H1 (cell line): ENCODE measurements around the gene MAPK14. TPM values are rescaled to one million over a fixed set of nuclear protein-coding genes. Genes with fewer than 3 reads are reported as not detected.

ENCODE experiments used
- CTCF ChIA-PET: fragments of 300-600 bp; sonication (Branson Sonifier 250); formaldehyde crosslinking; loops from one replicate; lab custom pipeline; 2021; ENCODE audit not compliant: partially characterized antibody; lab: Charles Lee
- POLR2A ChIA-PET: fragments of 300-600 bp; sonication (Branson Sonifier 250); formaldehyde crosslinking; loops from one replicate; lab custom pipeline; 2021; ENCODE audit warnings: inconsistent platforms; ENCODE audit not compliant: partially characterized antibody; lab: Charles Lee
- DNase-seq, 2 experiments: peaks; one replicate each; pipeline versions ENCODE4 v3.0.0 to v3.0.0-alpha.2; 2010 to 2022; ENCODE audit warnings: low spot score in 2 of 2, low read depth in 1 of 2, mixed read lengths in 1 of 2
- FAIRE-seq: peaks from 2 replicates; lab custom pipeline; 2011; peaks lifted over from hg19 to GRCh38; lab: Jason Lieb, UNC
- H2AFZ ChIP-seq: 2 replicates; pipeline ENCODE4 v1.8.1; 2012; ENCODE audit warnings: low read length, inconsistent platforms
- H2AK5ac ChIP-seq: 2 replicates; pipeline ENCODE4 v1.6.1; 2013; ENCODE audit warnings: low read depth, low read length
- H2BK120ac ChIP-seq: replicated peaks from 2 replicates; pipeline ENCODE3; 2013; ENCODE audit warnings: low read depth, low read length, inconsistent platforms
- H2BK12ac ChIP-seq: 2 replicates; pipeline ENCODE4 v1.6.1; 2013; ENCODE audit warnings: low read depth, low read length
- H2BK15ac ChIP-seq: 2 replicates; pipeline ENCODE4 v1.6.1; 2013; ENCODE audit warnings: low read length
- H2BK20ac ChIP-seq: 2 replicates; pipeline ENCODE4 v1.6.1; 2013; ENCODE audit warnings: low read length
- H2BK5ac ChIP-seq: 2 replicates; pipeline ENCODE4 v1.6.1; 2013; ENCODE audit warnings: low read depth, low read length
- H3K14ac ChIP-seq: 2 replicates; pipeline ENCODE4 v1.6.1; 2013; ENCODE audit warnings: inconsistent platforms; ENCODE audit not compliant: insufficient read length
- H3K18ac ChIP-seq: 2 replicates; pipeline ENCODE4 v1.6.1; 2013; ENCODE audit warnings: low read length; ENCODE audit errors: extremely low read depth
- H3K23ac ChIP-seq: 2 replicates; pipeline ENCODE4 v1.6.1; 2013; ENCODE audit warnings: inconsistent platforms; ENCODE audit not compliant: insufficient read length
- H3K23me2 ChIP-seq: 2 replicates; pipeline ENCODE4 v1.6.1; 2013; ENCODE audit warnings: low read depth, low read length
- H3K27ac ChIP-seq: 2 replicates; pipeline ENCODE4 v1.6.1; 2011; ENCODE audit warnings: low read depth, low read length, inconsistent platforms
- H3K27me3 ChIP-seq, 4 experiments: replicated peaks in 1 of 4; 1 replicate in 1 of 4; 2 replicates in 3 of 4; pipeline versions ENCODE4 v1.6.1 to v1.8.1; 2011 to 2013; ENCODE audit warnings: low read length in 3 of 4, mild to moderate bottlenecking in 3 of 4, inconsistent platforms in 2 of 4, mixed read lengths in 2 of 4, moderate library complexity in 1 of 4; ENCODE audit not compliant: control insufficient read depth in 3 of 4, insufficient read depth in 3 of 4; ENCODE audit errors: extremely low read depth in 1 of 4
- H3K36me3 ChIP-seq, 4 experiments: 2 replicates each; pipeline versions ENCODE4 v1.6.1 to v1.8.1; 2011 to 2013; ENCODE audit warnings: mild to moderate bottlenecking in 4 of 4, low read length in 3 of 4, moderate library complexity in 2 of 4, control low read depth in 1 of 4, inconsistent platforms in 1 of 4; ENCODE audit not compliant: insufficient read depth in 4 of 4, control insufficient read depth in 2 of 4
- H3K4ac ChIP-seq: replicated peaks from 2 replicates; pipeline ENCODE3; 2013; ENCODE audit warnings: low read length, low read depth, mixed read lengths, inconsistent platforms; ENCODE audit not compliant: insufficient read length
- H3K4me1 ChIP-seq, 4 experiments: replicated peaks in 1 of 4; 1 replicate in 1 of 4; 2 replicates in 3 of 4; pipeline versions ENCODE4 v1.6.1 to v1.8.1; 2011 to 2013; ENCODE audit warnings: low read length in 3 of 4, inconsistent platforms in 2 of 4, mixed read lengths in 1 of 4; ENCODE audit not compliant: insufficient read depth in 4 of 4, control insufficient read depth in 3 of 4
- H3K4me2 ChIP-seq, 2 experiments: 2 replicates each; pipeline versions ENCODE4 v1.6.1 to v1.8.1; 2011 to 2013; ENCODE audit warnings: low read depth in 2 of 2, low read length in 2 of 2, control low read depth in 1 of 2, inconsistent platforms in 1 of 2, mild to moderate bottlenecking in 1 of 2; ENCODE audit not compliant: insufficient read depth in 1 of 2
- H3K4me3 ChIP-seq, 4 experiments: fragments of 200-600, 300-600 bp in 1 of 4; sonication (generic), shearing (Covaris generic), sonication (Bioruptor Twin) in 1 of 4; 2 replicates each; pipeline versions ENCODE4 v1.5.1 to v1.8.1; 2011 to 2016; ENCODE audit warnings: low read length in 4 of 4, low read depth in 3 of 4, control low read depth in 2 of 4, inconsistent platforms in 2 of 4, mild to moderate bottlenecking in 2 of 4, mixed read lengths in 1 of 4, moderate library complexity in 1 of 4; ENCODE audit not compliant: insufficient read depth in 2 of 4; ENCODE audit errors: extremely low read depth in 1 of 4
- H3K56ac ChIP-seq: replicated peaks from 2 replicates; pipeline ENCODE3; 2013; ENCODE audit warnings: low read depth, mild to moderate bottlenecking, mixed read lengths, low read length, inconsistent platforms; ENCODE audit not compliant: insufficient read length
- H3K79me1 ChIP-seq: 2 replicates; pipeline ENCODE4 v1.6.1; 2013; ENCODE audit warnings: low read depth, low read length, control low read depth
- H3K79me2 ChIP-seq, 2 experiments: 2 replicates each; pipeline versions ENCODE4 v1.6.1 to v1.8.1; 2012 to 2013; ENCODE audit warnings: low read length in 2 of 2, mild to moderate bottlenecking in 2 of 2, inconsistent platforms in 1 of 2; ENCODE audit not compliant: insufficient read depth in 2 of 2, control insufficient read depth in 1 of 2
- H3K9ac ChIP-seq, 4 experiments: replicated peaks in 1 of 4; 1 replicate in 1 of 4; 2 replicates in 3 of 4; pipeline versions ENCODE4 v1.6.1 to v1.8.1; 2011 to 2013; ENCODE audit warnings: low read depth in 3 of 4, low read length in 3 of 4, control low read depth in 2 of 4, mild to moderate bottlenecking in 2 of 4, moderate library complexity in 2 of 4, inconsistent platforms in 1 of 4; ENCODE audit errors: extremely low read depth in 1 of 4
- H3K9me3 ChIP-seq, 2 experiments: 2 replicates each; pipeline versions ENCODE4 v1.6.1 to v1.8.1; 2012 to 2013; ENCODE audit warnings: mild to moderate bottlenecking in 2 of 2, moderate library complexity in 2 of 2, control low read depth in 1 of 2, inconsistent platforms in 1 of 2, low read depth in 1 of 2, low read length in 1 of 2, mixed read lengths in 1 of 2; ENCODE audit not compliant: insufficient read depth in 2 of 2
- H4K20me1 ChIP-seq, 2 experiments: replicated peaks in 1 of 2; 2 replicates each; pipeline versions ENCODE3 to v1.8.1; 2011 to 2013; ENCODE audit warnings: inconsistent platforms in 2 of 2, low read length in 2 of 2, mild to moderate bottlenecking in 1 of 2; ENCODE audit not compliant: insufficient read depth in 2 of 2, control insufficient read depth in 1 of 2
- H4K5ac ChIP-seq: 2 replicates; pipeline ENCODE4 v1.6.1; 2013; ENCODE audit warnings: low read length, low read depth, mixed read lengths, inconsistent platforms; ENCODE audit not compliant: insufficient read length
- H4K8ac ChIP-seq: 2 replicates; pipeline ENCODE4 v1.8.0; 2013; ENCODE audit warnings: mild to moderate bottlenecking, moderate library complexity, low read length, inconsistent platforms; ENCODE audit not compliant: insufficient read depth; ENCODE audit errors: extremely low read depth
- H4K91ac ChIP-seq: replicated peaks from 2 replicates; pipeline ENCODE3; 2013; ENCODE audit warnings: low read length, mixed read lengths, inconsistent platforms; ENCODE audit not compliant: insufficient read length
- CEBPB ChIP-seq: IDR thresholded peaks from 2 replicates; pipeline ENCODE4 v1.6.1; 2012; ENCODE audit warnings: low read depth, low read length
- KDM4A ChIP-seq: IDR thresholded peaks from one replicate; pipeline ENCODE4 v1.7.1; 2012; ENCODE audit warnings: low read depth, mild to moderate bottlenecking, moderate library complexity, low read length, inconsistent platforms; ENCODE audit not compliant: severe bottlenecking
- WGBS, 2 experiments: shearing (Covaris generic) in 1 of 2; methylation state at CpG; one replicate each; pipeline versions ENCODE4 v1.1.6 to v1.1.7; 2013 to 2015; ENCODE audit warnings: low lambda C conversion rate in 2 of 2, mixed read lengths in 2 of 2, inconsistent platforms in 1 of 2, low coverage in 1 of 2, missing lambda C conversion rate in 1 of 2; ENCODE audit not compliant: insufficient replicate concordance in 2 of 2, insufficient coverage in 1 of 2, insufficient read length in 1 of 2; ENCODE audit errors: extremely low coverage in 1 of 2, missing lambda C conversion rate in 1 of 2; 5-methylcytosine and 5-hydroxymethylcytosine counted together
- polyA plus RNA-seq, 7 experiments: library from polyadenylated mRNA; depleted of rRNA in 3 of 7; stranded (reverse) in 5 of 7; unstranded in 2 of 7; fragments of >200 nt in 5 of 7; fragments of 200-250 nt in 2 of 7; gene quantifications; 1 replicate in 5 of 7; 2 replicates in 1 of 7; 4 replicates in 1 of 7; pipeline versions ENCODE4 v1.2.1 to v1.2.3, GENCODE V29; 2011 to 2013; ENCODE audit warnings: missing spikeins in 2 of 7, mixed read lengths in 2 of 7
- total RNA-seq: library from RNA; stranded (reverse); fragmentation: NEBNext Ultra II Directional; extraction: Animal tissue kit (Norgen Biotek cat#: 25700); gene quantifications from 2 replicates; pipeline ENCODE4 v1.2.1, GENCODE V29; 2021

Gene MAPK14
- total and polyA plus RNA-seq, 2 of the 8 experiments (the other 6 are each of a cell fraction or from before 2014, with no cell fraction given), result 18.1 to 39.3 TPM

- no peak overlapping the region for H3K27ac ChIP-seq
- no peaks in the 10 kb centered on the region for H3K4me1 ChIP-seq
- no peak overlapping the region for H3K23ac ChIP-seq
- H2BK12ac ChIP-seq, result no peak overlapping the region
- H4K8ac ChIP-seq, result no peak overlapping the region
- no peaks in the 10 kb centered on the region for H3K9me3 ChIP-seq
- H3K56ac ChIP-seq, result no peak overlapping the region
- FAIRE-seq (no peak), DNase-seq (no peak)
- H3K4me2 ChIP-seq, result no peak overlapping the region
- H4K5ac ChIP-seq, result no peak overlapping the region
- no peak overlapping the region for H2BK5ac ChIP-seq
- H2AFZ ChIP-seq, result no peak overlapping the region
- ChIA-PET POLR2A (no interaction called here), CTCF (no interaction called here)
- H3K23me2 ChIP-seq, result no peaks in the 10 kb centered on the region
- no peak overlapping the region for H3K14ac ChIP-seq
- no peak overlapping the region for H2BK20ac ChIP-seq
- no peak overlapping the region for H2AK5ac ChIP-seq
- no peaks in the 10 kb centered on the region for H3K36me3 ChIP-seq
- no peaks in the 10 kb centered on the region for H3K27me3 ChIP-seq
- TF ChIP-seq KDM4A, result no peak
- no peak for TF ChIP-seq CEBPB
- 92% methylated on average over 4 of the region's 4 CpGs; no CpG with 5 or more reads in 1 of the 2 experiments for WGBS, 2 experiments
- H3K4me3 ChIP-seq, result no peak overlapping the region
- no peaks in the 10 kb centered on the region for H3K79me1 ChIP-seq
- H4K20me1 ChIP-seq, result no peaks in the 10 kb centered on the region
- no peaks in the 10 kb centered on the region for H3K79me2 ChIP-seq
- H3K18ac ChIP-seq, result no peak overlapping the region
- H2BK120ac ChIP-seq, result no peak overlapping the region
- no peak overlapping the region for H2BK15ac ChIP-seq
- no peak overlapping the region for H3K9ac ChIP-seq
- no peak overlapping the region for H3K4ac ChIP-seq
- no peak overlapping the region for H4K91ac ChIP-seq
These were observed 11.9 kb upstream of the MAPK14 start for GRCh38 chr6:36015666-36016065.
